GM19467 (cell line): ENCODE data around the gene DHFR.
"Not testable (repeated sequence)": the region's sequence is repeated elsewhere in the genome, so short reads cannot be mapped to it uniquely, and the experiment has no call there.

Experiments
- ATAC-seq: cut with Tn5 transposase; IDR thresholded peaks from one replicate; pipeline ENCODE4 v1.9.1; 2021; ENCODE audit warnings: mild to moderate bottlenecking, moderate library complexity; ENCODE audit not compliant: unreplicated experiment

The DHFR gene

GRCh38 chr5:80600943-80601693 lies 53.7 kb downstream of the DHFR start:
- ATAC-seq = no peak

- no peak for ATAC-seq
Measured at GRCh38 chr5:80597500-80597899, 57.3 kb downstream of the DHFR start.

GRCh38 chr5:80594810-80595209 lies 60.0 kb downstream of the DHFR start:
- ATAC-seq = no peak

GRCh38 chr5:80592761-80593160 lies 62.0 kb downstream of the DHFR start:
- ATAC-seq = no peak

GRCh38 chr5:80592105-80592504 lies 62.7 kb downstream of the DHFR start:
- ATAC-seq = no peak

- no peak for ATAC-seq
Measured at GRCh38 chr5:80591352-80591751, 63.4 kb downstream of the DHFR start.

GRCh38 chr5:80590766-80591165 lies 64.0 kb downstream of the DHFR start:
- ATAC-seq = no peak

GRCh38 chr5:80588858-80589540 lies 65.8 kb downstream of the DHFR start:
- no peak for ATAC-seq

GRCh38 chr5:80584770-80585169 lies 70.0 kb downstream of the DHFR start:
- no peak for ATAC-seq

- not testable (repeated sequence) for ATAC-seq
Measured at GRCh38 chr5:80580291-80580690, 74.5 kb downstream of the DHFR start.

GRCh38 chr5:80579050-80579449 lies 75.7 kb downstream of the DHFR start:
- no peak for ATAC-seq

GRCh38 chr5:80577707-80578106 lies 77.1 kb downstream of the DHFR start:
- ATAC-seq = no peak

GRCh38 chr5:80576383-80576782 lies 78.4 kb downstream of the DHFR start:
- no peak for ATAC-seq
